Hematopoietic multipotent progenitor cell treated with erythropoietin and hydrocortisone succinate and interleukin-3 and kit ligand, for 17 days (in vitro differentiated cells): ENCODE measurements around the gene NPHS1.
"Not testable (repeated sequence)": the region's sequence is repeated elsewhere in the genome, so short reads cannot be mapped to it uniquely, and the experiment has no call there.

ENCODE experiments used
- DNase-seq: peaks from one replicate; pipeline ENCODE4 v3.0.0-alpha.2; 2015; ENCODE audit warnings: low spot score

The NPHS1 gene

DNA sequence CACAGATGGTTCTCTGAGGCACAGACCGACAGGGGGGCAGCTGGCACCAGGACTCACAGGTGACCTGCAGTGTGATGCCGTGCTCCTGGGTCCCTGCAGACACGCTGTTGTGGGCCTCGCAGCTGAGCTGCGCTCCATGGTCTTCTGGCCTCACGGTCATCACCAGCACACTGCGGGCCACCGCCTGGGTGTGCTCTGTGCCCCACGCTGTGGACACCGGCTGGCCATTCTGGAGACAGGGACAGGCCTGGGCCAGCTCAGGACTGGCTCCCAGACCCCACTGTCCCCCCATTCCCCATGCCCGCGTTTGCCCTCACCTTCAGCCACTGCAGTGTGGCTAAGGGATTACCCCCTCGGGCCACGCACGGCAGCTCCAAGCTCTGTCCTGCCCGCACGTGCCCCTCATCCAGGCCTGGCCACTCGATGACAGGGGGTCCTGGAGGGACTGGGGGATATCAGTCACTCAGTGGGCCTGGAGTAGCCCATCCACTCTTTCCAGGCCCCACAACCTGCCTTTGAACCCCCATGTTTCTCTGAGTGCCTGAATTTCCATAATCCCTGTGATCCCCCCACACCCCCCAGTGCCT lies 3.3 kb downstream of the NPHS1 start:
- no peak for DNase-seq

GRCh38 chr19:35848486-35848885 lies 3.8 kb downstream of the NPHS1 start:
- no peak for DNase-seq

DNA sequence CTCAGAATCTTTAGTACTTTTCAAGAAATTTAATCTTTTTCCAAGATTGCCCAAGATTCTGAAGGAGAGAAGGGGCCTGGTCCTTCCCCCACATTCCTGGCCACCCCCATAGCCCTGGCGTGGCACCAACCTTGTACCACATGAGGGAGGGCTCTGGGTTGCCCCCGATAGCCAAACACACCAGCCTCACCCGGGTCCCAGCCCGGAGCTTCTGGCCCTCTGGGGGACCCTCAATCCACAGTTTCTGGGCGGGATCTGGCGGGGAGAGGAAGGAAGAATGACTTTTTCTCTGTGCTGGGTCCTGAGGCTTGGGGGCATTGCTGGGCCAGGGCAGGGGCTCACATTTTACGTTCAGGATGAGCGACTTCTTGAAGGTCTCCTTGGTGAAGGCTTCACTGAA lies 4.4 kb downstream of the NPHS1 start:
- DNase-seq: no peak

- DNase-seq: no peak
Measured at GRCh38 chr19:35846038-35846668, 6.2 kb downstream of the NPHS1 start.

DNA sequence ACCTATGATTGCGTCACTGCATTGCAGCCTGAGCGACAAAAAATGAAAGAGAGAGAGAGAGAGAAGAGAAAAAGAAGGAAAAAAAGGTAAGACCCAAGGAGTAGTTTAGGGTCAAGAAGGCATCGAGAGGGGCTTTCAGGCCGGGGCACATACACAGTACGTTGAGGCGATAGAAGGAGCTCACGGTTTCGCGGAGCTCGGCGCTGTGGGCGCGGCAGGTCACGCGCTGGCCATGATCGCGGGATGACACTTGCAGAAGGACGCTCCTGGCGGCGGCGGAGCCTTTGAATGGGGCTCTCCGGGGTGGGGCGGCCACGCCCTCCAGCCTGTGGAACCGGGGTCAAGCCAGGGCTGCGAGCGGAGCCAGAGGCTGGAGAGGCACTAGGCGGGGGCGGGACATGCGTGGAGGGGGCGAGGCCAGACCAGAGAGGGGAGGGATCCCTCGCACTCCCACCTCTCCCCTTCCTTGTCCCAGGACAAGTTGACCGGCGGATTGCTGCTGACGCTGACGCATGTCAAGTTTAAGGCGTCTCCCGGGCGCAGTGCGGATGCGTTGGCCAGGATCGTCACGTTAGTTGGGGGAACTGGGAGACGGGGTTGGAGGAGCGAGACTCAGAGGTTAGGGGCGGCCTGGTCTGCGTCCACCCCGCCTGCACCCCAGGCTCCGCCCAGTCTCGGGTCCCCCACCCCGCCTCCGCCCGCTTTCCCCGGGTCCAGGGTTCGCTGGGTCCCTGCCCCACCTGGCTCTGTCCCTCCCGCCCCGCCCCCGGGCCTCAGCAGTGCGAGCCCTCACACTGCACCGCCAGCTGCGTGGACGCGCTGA lies 6.9 kb downstream of the NPHS1 start:
- no peak for DNase-seq

DNA sequence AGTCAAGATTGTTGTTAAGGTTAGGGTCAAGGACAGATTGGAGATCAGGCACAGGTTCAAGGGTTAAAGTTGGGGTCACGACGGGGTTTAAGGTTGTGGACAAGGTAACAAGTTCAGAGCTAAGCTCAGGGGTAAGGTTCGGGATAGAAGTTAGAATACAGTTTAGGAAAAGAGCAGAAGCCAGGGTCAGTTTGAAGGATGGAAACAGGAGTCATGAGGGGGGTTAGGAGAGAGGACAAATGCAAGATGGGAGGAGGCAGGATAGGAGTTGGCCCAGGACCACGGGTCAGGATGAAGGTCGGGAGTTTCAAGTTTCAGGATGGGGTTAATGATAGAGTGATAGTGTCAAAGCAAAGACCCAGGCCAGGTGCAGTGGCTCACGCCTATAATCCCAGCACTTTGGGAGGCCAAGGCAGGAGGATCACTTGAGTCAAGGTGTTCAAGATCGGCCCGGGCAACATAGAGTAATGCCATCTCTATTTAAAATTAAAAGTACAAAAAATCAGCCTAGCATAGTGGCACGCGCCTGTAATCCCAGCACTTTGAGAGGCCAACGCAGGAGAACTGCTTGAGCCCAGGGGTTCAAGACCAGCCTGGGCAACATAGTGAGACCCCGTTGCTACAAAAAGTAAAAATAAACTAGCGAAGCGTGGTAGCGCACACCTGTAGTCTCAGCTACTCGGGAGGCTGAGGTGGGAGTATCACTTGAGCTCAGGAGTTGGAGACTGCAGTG lies 7.7 kb downstream of the NPHS1 start:
- DNase-seq: no peak

DNA sequence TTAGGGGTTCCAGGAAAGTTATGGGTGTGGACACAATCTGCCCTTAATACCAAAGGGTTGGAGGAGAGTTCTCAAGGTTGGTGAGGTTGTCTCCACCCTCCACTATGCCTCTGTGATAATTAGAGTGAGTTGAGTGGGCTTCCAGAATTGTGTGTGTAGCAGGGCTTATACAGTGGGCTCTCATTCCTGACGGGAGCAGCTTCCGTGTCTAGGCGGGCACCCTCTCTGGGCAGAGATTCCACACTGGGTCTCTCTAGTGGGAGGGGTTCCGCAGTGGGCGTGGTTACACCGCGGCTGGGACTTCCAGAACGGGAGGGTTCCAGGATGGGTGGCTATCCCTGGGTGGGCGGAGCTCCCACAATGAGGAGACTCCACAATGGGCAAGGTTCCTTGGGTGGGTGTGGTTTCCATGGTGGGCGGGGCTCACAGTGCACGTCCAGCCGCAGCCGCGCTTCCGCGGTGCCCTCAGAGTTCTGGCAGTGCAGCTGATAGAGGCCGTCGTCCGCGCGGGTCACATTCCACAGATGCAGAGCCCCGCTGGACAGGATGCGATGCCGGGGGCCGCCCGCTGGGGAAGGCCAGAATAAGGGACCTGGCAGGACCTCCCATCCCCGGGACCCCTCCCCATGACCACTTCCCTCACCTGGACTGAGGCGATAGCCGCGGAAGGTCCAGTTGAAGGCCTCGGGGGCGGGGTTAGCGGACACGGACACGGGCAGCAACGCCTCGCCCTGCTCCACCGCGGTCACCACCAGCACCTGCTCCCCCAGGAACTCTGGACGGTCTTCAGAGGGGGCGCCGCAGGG lies 8.4 kb downstream of the NPHS1 start:
- DNase-seq: peak; percentile 9

- DNase-seq: no peak
Measured at GRCh38 chr19:35842666-35843272, 9.5 kb downstream of the NPHS1 start.

GRCh38 chr19:35841961-35842595 lies 10.2 kb downstream of the NPHS1 start:
- DNase-seq: no peak

DNA sequence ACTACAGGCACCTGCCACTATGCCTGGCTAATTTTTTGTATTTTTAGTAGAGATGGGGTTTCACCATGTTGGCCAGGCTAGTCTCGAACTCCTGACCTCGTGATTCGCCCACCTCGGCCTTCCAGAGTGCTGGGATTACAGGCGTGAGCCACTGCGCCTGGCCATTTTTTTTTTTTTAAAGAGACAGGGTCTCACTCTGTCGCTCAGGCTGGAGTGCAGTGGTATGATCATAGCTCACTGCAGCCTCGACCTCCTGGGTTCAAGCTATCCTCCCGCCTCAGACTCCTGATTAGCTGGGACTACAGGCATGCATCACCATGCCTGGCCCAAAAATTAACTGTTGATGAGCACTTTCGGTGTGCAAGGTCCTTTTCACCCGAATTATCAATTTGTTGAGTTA lies 16.2 kb downstream of the NPHS1 start:
- not testable (repeated sequence) for DNase-seq

DNA sequence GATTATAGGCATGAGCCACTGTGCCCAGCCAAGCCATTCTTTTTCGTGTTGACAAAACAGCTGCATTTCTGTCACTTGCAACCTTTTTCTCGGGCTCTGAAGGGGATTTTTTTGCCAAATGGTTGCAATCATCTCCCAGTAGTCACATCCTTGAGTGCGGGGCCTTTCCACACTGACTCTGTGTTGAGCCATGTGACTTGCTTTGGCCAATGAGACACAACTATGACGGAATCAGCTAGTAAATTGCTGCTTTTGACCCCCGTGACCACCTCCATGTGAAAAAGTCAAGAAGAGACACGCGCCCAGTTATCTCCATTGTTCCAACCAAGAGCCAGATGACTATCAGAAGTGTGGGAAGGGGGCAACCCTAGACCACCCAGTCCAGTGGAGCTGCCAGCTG lies 18.3 kb downstream of the NPHS1 start:
- no peak for DNase-seq

GRCh38 chr19:35832054-35832453 lies 20.2 kb downstream of the NPHS1 start:
- no peak for DNase-seq

GRCh38 chr19:35830986-35831385 lies 21.3 kb downstream of the NPHS1 start:
- no peak for DNase-seq

- no peak for DNase-seq
Measured at GRCh38 chr19:35828692-35829301, 23.5 kb downstream of the NPHS1 start.

DNA sequence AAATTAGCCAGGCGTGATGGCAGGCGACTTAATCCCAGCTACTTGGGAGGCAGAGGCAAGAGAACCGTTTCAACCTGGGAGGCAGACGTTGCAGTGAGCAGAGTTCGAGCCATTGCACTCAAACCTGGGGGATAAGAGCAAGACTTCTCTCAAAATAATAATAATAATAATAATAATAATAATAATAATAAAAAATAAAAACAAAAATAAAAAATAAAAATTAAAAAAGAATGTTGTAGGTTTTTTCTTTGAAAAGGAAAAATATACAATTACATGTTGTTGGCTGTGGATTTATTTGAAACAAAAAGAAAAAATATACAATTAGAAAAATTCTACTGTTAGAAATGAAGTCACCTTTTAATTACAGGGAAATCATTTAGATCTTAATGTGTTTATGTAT lies 28.2 kb downstream of the NPHS1 start:
- no peak for DNase-seq

DNA sequence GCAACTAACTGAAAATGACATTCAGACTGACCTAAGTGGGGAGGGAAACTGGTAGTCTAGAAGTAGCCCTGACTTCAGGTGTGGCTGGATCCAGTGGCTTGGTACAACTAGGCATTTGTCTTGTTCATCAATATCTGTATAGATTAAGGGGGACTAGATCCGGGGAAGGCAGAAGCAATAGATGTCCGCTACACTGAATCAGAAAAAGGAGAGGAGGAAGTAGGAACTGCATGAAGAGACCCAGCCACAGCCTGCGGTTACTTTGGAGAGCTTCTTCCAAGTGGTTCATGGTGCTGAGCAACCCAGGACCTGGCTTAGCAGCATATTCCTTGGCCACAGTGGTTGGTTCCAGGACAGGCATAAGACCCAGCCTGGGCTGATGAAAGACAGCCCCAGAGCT lies 29.7 kb downstream of the NPHS1 start:
- no peak for DNase-seq

DNA sequence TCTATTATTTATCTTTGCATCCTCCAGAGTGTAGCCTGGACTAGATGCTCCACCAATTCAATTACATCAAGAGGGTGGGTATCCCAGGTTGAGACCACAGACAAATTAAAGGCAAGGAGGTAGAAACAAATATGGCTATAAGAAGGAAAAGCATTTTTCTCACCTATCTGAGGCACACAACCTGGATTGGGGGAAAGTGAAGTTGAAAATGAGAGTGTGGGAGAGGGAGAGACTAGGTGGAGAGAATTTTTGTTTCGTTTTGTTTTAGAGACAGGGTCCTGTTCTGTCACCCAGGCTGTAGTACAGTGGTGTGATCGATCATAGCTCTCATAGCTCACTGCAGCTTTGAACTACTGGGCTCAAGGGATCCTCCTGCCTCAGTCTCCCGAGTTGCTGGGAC lies 33.9 kb downstream of the NPHS1 start:
- no peak for DNase-seq

GRCh38 chr19:35816846-35817245 lies 35.5 kb downstream of the NPHS1 start:
- DNase-seq: no peak

DNA sequence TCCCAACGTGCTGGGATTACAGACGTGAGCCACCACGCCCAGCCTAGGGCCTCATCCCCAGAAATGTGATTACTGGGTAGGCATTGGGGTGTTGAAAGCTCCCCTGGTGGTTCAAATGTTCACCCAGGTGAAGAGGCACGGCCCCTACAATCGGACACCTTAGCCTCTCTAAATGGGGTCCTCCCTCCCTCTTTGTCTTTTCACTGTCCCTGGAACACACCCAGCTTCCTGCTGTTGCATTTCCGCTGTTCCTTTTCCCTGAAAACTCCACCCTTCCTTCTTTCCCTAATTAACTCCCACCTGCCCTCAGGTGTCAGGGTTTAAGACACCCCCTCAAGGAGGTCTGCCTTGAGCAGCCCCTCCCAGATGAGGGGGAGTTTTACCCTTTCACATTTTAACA lies 36.0 kb downstream of the NPHS1 start:
- no peak for DNase-seq
